HEK293T (cell line): Measurements from ENCODE around the gene CPSF4L.

ENCODE experiments used
- ARNT ChIP-seq: fragments of 450-650 bp; IDR thresholded peaks from 2 replicates; pipeline ENCODE4 v1.6.1; 2017; ENCODE audit warnings: mild to moderate bottlenecking
- BHLHE40 ChIP-seq: fragments of 450-650 bp; IDR thresholded peaks from 2 replicates; pipeline ENCODE4 v1.6.1; 2016; ENCODE audit warnings: mild to moderate bottlenecking, moderate library complexity, borderline replicate concordance
- ELF4 ChIP-seq: fragments of 450-650 bp; IDR thresholded peaks from 2 replicates; pipeline ENCODE4 v1.6.1; 2017; ENCODE audit warnings: antibody characterized with exemption
- FOXA1 ChIP-seq: fragments of 450-650 bp; IDR thresholded peaks from 2 replicates; pipeline ENCODE4 v1.6.1; 2016; ENCODE audit warnings: mild to moderate bottlenecking
- FOXK2 ChIP-seq: fragments of 450-650 bp; IDR thresholded peaks from 2 replicates; pipeline ENCODE4 v1.6.1; 2016; ENCODE audit warnings: mild to moderate bottlenecking
- HDGF ChIP-seq: fragments of 450-650 bp; IDR thresholded peaks from 2 replicates; pipeline ENCODE4 v1.6.1; 2017; ENCODE audit warnings: antibody characterized with exemption, borderline replicate concordance
- L3MBTL2 ChIP-seq: fragments of 450-650 bp; conservative IDR thresholded peaks from 2 replicates; pipeline ENCODE4 v1.6.1; 2016; ENCODE audit warnings: mild to moderate bottlenecking
- LEF1 ChIP-seq: fragments of 450-650 bp; IDR thresholded peaks from 2 replicates; pipeline ENCODE4 v1.6.1; 2017; ENCODE audit warnings: mild to moderate bottlenecking, borderline replicate concordance
- NFRKB ChIP-seq: fragments of 450-650 bp; IDR thresholded peaks from 2 replicates; pipeline ENCODE4 v1.6.1; 2016; ENCODE audit warnings: mild to moderate bottlenecking, moderate library complexity
- SP1 ChIP-seq: fragments of 450-650 bp; IDR thresholded peaks from 2 replicates; pipeline ENCODE4 v1.6.1; 2017
- TARDBP ChIP-seq: fragments of 450-650 bp; IDR thresholded peaks from 2 replicates; pipeline ENCODE4 v1.6.1; 2016
- ZNF384 ChIP-seq: fragments of 450-650 bp; IDR thresholded peaks from 2 replicates; pipeline ENCODE4 v1.6.1; 2016
- TF ChIP-seq, protein P1 (sequence below): fragments of 450-650 bp; IDR thresholded peaks from 2 replicates; pipeline ENCODE4 v1.6.1; 2016

GRCh38 chr17:73293031-73293430 is 31.4 kb upstream of the CPSF4L start:
- TF ChIP-seq LEF1 (no peak), SP1 (no peak), TARDBP (no peak), ZNF384 (no peak), BHLHE40 (no peak), L3MBTL2 (no peak), FOXA1 (no peak), ELF4 (no peak), NFRKB (no peak), HDGF (no peak), ARNT (no peak), FOXK2 (no peak)
- TF ChIP-seq, protein P1, sequence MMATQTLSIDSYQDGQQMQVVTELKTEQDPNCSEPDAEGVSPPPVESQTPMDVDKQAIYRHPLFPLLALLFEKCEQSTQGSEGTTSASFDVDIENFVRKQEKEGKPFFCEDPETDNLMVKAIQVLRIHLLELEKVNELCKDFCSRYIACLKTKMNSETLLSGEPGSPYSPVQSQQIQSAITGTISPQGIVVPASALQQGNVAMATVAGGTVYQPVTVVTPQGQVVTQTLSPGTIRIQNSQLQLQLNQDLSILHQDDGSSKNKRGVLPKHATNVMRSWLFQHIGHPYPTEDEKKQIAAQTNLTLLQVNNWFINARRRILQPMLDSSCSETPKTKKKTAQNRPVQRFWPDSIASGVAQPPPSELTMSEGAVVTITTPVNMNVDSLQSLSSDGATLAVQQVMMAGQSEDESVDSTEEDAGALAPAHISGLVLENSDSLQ, result no peak
